BLaER1 treated with 17β-estradiol and CSF1 and Interleukin-3, amounts not matched to agents 10 nM and 100 nM (cell line): ENCODE measurements around the gene RASD2.

ENCODE experiments used
- H3K27ac ChIP-seq, 11 experiments: shearing (Covaris generic); formaldehyde crosslinking; 2 replicates each; pipeline ENCODE4 v1.8.1; 2022
- H3K27me3 ChIP-seq, 11 experiments: shearing (Covaris generic); formaldehyde crosslinking; 2 replicates each; pipeline ENCODE4 v1.8.1; 2022
- H3K36me3 ChIP-seq, 11 experiments: shearing (Covaris generic); formaldehyde crosslinking; 2 replicates each; pipeline ENCODE4 v1.8.1; 2022
- H3K4me1 ChIP-seq, 10 experiments: shearing (Covaris generic); formaldehyde crosslinking; 2 replicates each; pipeline ENCODE4 v1.8.1; 2022
- H3K4me2 ChIP-seq, 11 experiments: shearing (Covaris generic); formaldehyde crosslinking; 2 replicates each; pipeline ENCODE4 v1.8.1; 2022
- H3K4me3 ChIP-seq, 10 experiments: shearing (Covaris generic); formaldehyde crosslinking; 2 replicates each; pipeline ENCODE4 v1.8.1; 2022
- H3K9ac ChIP-seq, 11 experiments: shearing (Covaris generic); formaldehyde crosslinking; 2 replicates each; pipeline ENCODE4 v1.8.1; 2022
- H3K9me3 ChIP-seq, 11 experiments: shearing (Covaris generic); formaldehyde crosslinking; replicated peaks in 1 of 11; 2 replicates each; pipeline ENCODE4 v1.8.1; 2022
- H4K20me1 ChIP-seq, 11 experiments: shearing (Covaris generic); formaldehyde crosslinking; 2 replicates each; pipeline ENCODE4 v1.8.1; 2022
- Cebpa-rat ChIP-seq, 11 experiments: shearing (Covaris generic); IDR thresholded peaks; 2 replicates each; pipeline ENCODE4 v1.8.1; 2022

Gene RASD2

DNA sequence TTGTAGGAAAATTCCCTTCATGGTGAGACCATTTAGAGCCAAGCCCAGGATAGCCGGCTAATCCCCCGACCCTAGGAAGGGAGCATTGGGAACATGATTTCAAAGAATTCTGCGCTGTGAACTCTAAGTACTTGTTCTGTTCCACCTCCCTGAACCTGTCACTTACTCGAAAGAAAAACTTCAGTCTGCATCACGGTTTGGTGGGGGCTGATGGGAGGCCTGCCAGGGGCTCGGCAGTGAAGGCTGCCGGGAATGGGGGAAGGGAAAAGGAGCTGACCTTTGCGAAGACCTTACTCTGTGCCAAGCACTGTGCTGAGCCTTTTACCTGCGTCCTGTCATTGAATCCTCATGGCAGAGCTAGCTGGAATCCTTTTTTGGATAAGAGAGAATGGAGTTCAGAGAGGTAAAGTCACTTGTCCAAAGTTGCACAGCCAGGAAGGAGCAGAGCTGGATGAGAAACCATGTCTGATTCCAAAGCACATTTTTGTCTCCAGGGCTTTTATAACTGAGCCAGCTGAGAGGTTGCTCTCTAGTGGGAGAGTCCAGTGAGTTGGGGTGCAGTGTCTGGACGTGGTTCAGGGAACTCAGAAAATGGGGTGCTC, 15.4 kb downstream of the RASD2 start:
- no peak overlapping the region for H3K4me3 ChIP-seq
- no peak for TF ChIP-seq Cebpa-rat (IDR thresholded peaks at IDR 0.05)
- peaks cover 0 to 5% (median 0%) of the 10 kb centered on the region in 11 experiments; a peak in 3 of 22 replicates for H3K9me3 ChIP-seq
- peak overlapping the region in 2 of 11 experiments; percentile 56 to 72; a peak in 3 of 22 replicates for H3K4me2 ChIP-seq
- H3K27me3 ChIP-seq = peaks cover 0 to 10% (median 0%) of the 10 kb centered on the region in 11 experiments; a peak in 2 of 22 replicates
- H3K36me3 ChIP-seq = no peaks in the 10 kb centered on the region
- H3K9ac ChIP-seq = no peak overlapping the region
- no peak overlapping the region for H3K27ac ChIP-seq
- peaks cover 15 to 58% (median 53%) of the 10 kb centered on the region in 10 experiments; a peak in 19 of 20 replicates for H3K4me1 ChIP-seq
- peaks cover 0 to 18% (median 0%) of the 10 kb centered on the region in 11 experiments; a peak in 4 of 22 replicates for H4K20me1 ChIP-seq

DNA sequence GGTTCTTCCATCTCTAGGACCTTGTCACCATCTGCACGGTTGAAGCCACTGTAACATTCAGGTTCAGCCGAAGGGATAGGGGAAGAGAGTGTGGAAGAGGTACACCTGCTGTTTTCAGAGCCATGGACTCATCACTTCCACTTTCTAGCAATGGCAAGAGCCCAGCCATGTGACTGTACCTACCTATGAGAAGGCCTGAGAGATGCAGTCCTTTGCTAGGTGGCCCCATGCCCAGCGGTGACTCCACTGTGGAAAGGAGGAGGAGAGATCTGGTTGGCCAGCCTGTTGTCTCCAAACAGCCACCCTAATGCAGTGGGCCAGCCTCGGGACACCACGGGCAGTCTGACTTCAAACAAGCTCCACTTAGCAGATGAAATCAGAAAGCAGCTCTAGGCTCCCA, 16.0 kb downstream of the RASD2 start:
- Histone ChIP-seq H3K4me2 (no peak overlapping the region), H3K4me3 (no peak overlapping the region), H3K36me3 (no peaks in the 10 kb centered on the region), H3K4me1 (peaks cover 17 to 58% (median 52%) of the 10 kb centered on the region in 10 experiments), H3K9me3 (peaks cover 0 to 5% (median 0%) of the 10 kb centered on the region in 11 experiments; a peak in 3 of 22 replicates), H3K27me3 (peaks cover 0 to 10% (median 0%) of the 10 kb centered on the region in 11 experiments; a peak in 2 of 22 replicates), H3K9ac (no peak overlapping the region), H3K27ac (no peak overlapping the region), H4K20me1 (peaks cover 0 to 20% (median 0%) of the 10 kb centered on the region in 11 experiments; a peak in 4 of 22 replicates)
- TF ChIP-seq Cebpa-rat (IDR thresholded peaks at IDR 0.05) = no peak

DNA sequence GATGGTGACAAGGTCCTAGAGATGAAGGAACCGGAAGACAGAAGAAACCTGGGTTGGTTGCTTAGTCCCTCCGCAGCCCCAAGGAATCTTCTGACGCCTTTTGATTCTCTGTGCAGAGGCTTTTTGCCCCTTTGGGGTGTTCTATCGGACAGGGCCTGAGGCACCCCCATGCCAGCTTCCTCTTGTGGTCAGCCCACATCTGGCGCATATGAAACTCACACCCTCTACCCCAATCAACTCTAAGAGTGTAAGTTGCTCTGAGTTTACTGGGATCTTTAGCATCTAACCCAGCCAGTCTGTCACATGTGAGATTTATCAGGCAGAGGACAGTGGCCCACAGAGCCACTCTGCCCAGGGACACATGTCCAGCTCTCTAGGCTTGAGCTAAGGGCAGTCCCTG, 17.4 kb downstream of the RASD2 start:
- H3K27ac ChIP-seq = no peak overlapping the region
- no peak for TF ChIP-seq Cebpa-rat (IDR thresholded peaks at IDR 0.05)
- peaks cover 0 to 10% (median 0%) of the 10 kb centered on the region in 11 experiments; a peak in 2 of 22 replicates for H3K27me3 ChIP-seq
- peaks cover 30 to 53% (median 50%) of the 10 kb centered on the region in 10 experiments for H3K4me1 ChIP-seq
- peaks cover 0 to 5% (median 0%) of the 10 kb centered on the region in 11 experiments; a peak in 3 of 22 replicates for H3K9me3 ChIP-seq
- H4K20me1 ChIP-seq = peaks cover 0 to 28% (median 0%) of the 10 kb centered on the region in 11 experiments; a peak in 3 of 22 replicates
- peak overlapping the region in 9 of 11 experiments; percentile 3 to 36 (median 23); a peak in 9 of 22 replicates for H3K4me2 ChIP-seq
- no peak overlapping the region for H3K9ac ChIP-seq
- H3K4me3 ChIP-seq = no peak overlapping the region
- H3K36me3 ChIP-seq = no peaks in the 10 kb centered on the region

DNA sequence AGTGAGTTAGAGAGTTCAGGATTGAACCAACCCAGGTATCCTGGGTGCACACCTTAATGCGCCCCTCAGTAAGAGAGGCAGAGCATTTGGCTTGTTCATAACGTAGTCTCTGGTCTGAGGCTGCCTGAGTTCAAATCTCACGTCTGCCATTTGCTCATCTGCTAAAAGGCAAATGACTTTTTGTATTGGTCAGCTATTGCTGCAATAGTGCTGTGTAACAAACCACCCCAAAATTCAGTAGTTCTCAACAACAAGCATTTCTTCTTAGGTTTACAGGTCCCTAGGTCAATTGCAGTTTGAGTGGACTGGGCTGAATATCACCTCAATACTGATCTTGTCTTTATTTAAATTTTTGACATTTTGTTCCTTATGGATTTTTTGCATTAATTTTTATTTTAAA, 18.1 kb downstream of the RASD2 start:
- Histone ChIP-seq H3K9me3 (peaks cover 0 to 5% (median 0%) of the 10 kb centered on the region in 11 experiments; a peak in 3 of 22 replicates), H3K9ac (no peak overlapping the region), H3K4me2 (0 out of 22 replicates have a peak overlapping the region, but pooled peaks of 2 of the 11 experiments have one; percentile 11 to 24), H3K27ac (no peak overlapping the region), H4K20me1 (peaks cover 0 to 24% (median 0%) of the 10 kb centered on the region in 11 experiments; a peak in 3 of 22 replicates), H3K27me3 (peaks cover 0 to 10% (median 0%) of the 10 kb centered on the region in 11 experiments; a peak in 2 of 22 replicates), H3K4me1 (peaks cover 37 to 52% (median 50%) of the 10 kb centered on the region in 10 experiments), H3K36me3 (no peaks in the 10 kb centered on the region), H3K4me3 (no peak overlapping the region)
- TF ChIP-seq Cebpa-rat (IDR thresholded peaks at IDR 0.05) = no peak

DNA sequence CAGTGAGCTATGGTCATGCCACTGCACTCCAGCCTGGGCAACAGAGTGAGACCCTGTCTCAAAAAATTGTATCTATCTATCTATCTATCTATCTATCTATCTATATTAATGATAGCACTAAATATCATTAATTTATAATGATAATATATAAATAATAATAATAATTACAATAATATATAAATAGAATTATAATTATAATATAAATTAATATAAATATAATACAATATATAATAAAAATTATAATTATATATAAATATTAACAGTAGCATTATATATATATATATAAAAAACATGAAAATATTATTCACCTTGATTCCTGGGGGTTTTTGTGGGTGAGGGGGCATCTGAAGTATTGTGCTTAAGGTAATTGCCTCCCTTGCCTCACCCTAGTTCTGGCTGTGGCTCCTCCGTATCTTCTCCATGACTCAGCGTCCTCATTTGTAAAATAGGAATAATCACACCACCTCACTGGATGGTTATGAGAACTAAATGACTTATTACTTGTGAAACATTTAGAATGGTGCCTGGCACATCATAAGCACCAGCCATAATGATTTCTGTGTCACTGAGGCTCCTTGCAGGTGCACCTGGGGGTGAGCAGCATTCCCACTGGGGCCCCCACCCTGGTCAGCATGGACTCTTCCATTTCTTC, 18.8 kb downstream of the RASD2 start:
- no peak for TF ChIP-seq Cebpa-rat (IDR thresholded peaks at IDR 0.05)
- no peak overlapping the region for H3K9ac ChIP-seq
- H3K36me3 ChIP-seq = no peaks in the 10 kb centered on the region
- peaks cover 31 to 45% (median 42%) of the 10 kb centered on the region in 10 experiments for H3K4me1 ChIP-seq
- H4K20me1 ChIP-seq = peaks cover 0 to 16% (median 0%) of the 10 kb centered on the region in 11 experiments; a peak in 3 of 22 replicates
- H3K27ac ChIP-seq = no peak overlapping the region
- no peak overlapping the region for H3K4me2 ChIP-seq
- peaks cover 0 to 5% (median 0%) of the 10 kb centered on the region in 11 experiments; a peak in 3 of 22 replicates for H3K9me3 ChIP-seq
- no peak overlapping the region for H3K4me3 ChIP-seq
- H3K27me3 ChIP-seq = peaks cover 0 to 10% (median 0%) of the 10 kb centered on the region in 11 experiments; a peak in 2 of 22 replicates

DNA sequence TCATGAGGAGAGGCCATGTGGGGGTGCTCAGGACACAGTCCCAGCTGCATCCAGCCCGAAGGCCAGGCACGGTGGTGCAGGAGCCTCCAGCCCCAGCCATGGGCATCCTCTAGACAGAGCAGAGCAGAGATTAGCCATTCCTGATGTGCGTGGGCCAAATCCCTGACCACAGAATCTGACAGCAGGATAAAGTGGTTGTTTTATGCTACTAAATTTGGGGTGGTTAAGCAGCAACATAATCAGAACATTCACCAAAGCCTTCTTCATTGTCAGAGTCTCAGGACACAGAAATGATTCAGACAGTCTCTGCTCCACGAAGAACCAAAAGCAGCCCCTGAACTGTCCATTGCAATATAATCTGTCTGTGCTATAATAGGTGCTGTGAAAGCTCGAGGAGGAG, 19.7 kb downstream of the RASD2 start:
- Histone ChIP-seq H3K4me1 (peaks cover 25 to 41% (median 36%) of the 10 kb centered on the region in 10 experiments), H3K4me3 (no peak overlapping the region), H4K20me1 (peaks cover 0 to 10% (median 0%) of the 10 kb centered on the region in 11 experiments; a peak in 2 of 22 replicates), H3K36me3 (no peaks in the 10 kb centered on the region), H3K9me3 (peaks cover 0 to 5% (median 0%) of the 10 kb centered on the region in 11 experiments; a peak in 3 of 22 replicates), H3K27me3 (peaks cover 0 to 5% (median 0%) of the 10 kb centered on the region in 11 experiments; a peak in 1 of 22 replicates), H3K27ac (no peak overlapping the region), H3K9ac (no peak overlapping the region), H3K4me2 (no peak overlapping the region)
- no peak for TF ChIP-seq Cebpa-rat (IDR thresholded peaks at IDR 0.05)

DNA sequence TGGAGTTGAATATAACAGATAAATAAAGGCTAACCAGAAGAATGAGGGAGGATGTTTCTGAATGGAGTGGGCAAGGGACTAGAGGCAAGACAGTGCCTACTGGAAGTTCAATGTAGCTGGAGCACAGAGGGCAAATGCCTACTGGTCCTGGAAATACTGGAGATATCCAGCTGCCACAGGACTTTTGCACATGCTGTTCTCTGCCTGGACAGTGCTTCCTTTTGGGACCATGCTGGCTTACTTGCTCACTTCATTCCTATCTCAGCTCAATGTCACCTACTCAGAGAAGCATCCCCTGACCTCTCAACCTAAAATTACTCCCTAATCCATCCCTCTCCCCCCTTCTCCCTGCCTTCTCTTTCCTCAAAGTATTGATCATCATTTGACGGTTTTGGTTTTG, 20.2 kb downstream of the RASD2 start:
- no peak overlapping the region for H3K9ac ChIP-seq
- H3K4me2 ChIP-seq = no peak overlapping the region
- no peaks in the 10 kb centered on the region for H3K36me3 ChIP-seq
- H3K27me3 ChIP-seq = 0 out of 22 replicates have a peak, but pooled peaks cover 0 to 3% (median 0%) of the 10 kb centered on the region in 11 experiments
- peaks cover 26 to 42% (median 38%) of the 10 kb centered on the region in 10 experiments for H3K4me1 ChIP-seq
- H3K9me3 ChIP-seq = peaks cover 0 to 5% (median 0%) of the 10 kb centered on the region in 11 experiments; a peak in 3 of 22 replicates
- no peak overlapping the region for H3K4me3 ChIP-seq
- no peak for TF ChIP-seq Cebpa-rat (IDR thresholded peaks at IDR 0.05)
- H4K20me1 ChIP-seq = peaks cover 0 to 10% (median 0%) of the 10 kb centered on the region in 11 experiments; a peak in 2 of 22 replicates
- no peak overlapping the region for H3K27ac ChIP-seq

DNA sequence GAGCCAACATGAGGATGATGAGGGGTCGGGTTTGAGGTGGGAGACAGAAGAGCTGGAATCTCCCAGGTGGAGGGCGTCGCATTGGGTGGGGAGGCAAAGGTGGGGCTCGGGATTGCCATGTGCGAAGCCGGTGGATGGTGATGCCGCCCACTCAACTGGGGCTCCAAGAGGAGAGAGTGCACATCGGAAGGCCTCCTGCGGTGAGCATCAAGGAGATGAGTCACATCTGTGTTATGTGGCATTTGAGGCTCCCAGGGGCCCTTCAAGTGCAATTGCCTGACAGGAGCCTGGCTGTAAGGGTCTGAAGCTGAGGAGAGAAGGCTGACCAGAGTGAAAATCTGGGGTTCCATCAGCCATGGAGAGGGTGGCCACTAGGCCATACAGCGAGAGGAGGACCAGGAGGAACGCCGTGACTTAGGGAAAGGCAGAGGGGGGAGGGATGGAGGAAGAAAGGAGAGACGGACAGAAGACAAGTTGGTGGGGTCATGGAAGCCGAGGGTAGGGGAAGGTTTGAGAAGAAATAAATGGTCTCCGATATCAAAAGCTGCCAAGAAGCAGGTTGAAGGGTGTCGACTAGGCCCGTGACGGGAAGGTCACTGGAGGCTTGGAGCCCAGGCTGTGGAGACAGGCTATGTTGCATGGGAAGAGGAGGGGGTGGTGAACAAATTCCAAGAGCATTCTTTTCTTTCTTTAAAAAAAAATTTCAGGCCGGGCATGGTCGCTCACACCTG, 21.3 kb downstream of the RASD2 start:
- no peak overlapping the region for H3K4me3 ChIP-seq
- no peak overlapping the region for H3K9ac ChIP-seq
- H4K20me1 ChIP-seq = peaks cover 0 to 10% (median 0%) of the 10 kb centered on the region in 11 experiments; a peak in 2 of 22 replicates
- TF ChIP-seq Cebpa-rat (IDR thresholded peaks at IDR 0.05) = no peak
- peaks cover 29 to 52% (median 42%) of the 10 kb centered on the region in 10 experiments for H3K4me1 ChIP-seq
- no peaks in the 10 kb centered on the region for H3K36me3 ChIP-seq
- H3K27ac ChIP-seq = no peak overlapping the region
- peak overlapping the region; percentile 50 to 77 (median 66) for H3K4me2 ChIP-seq
- H3K27me3 ChIP-seq = 0 out of 22 replicates have a peak, but pooled peaks cover 0 to 3% (median 0%) of the 10 kb centered on the region in 11 experiments
- H3K9me3 ChIP-seq = peaks cover 0 to 5% (median 0%) of the 10 kb centered on the region in 11 experiments; a peak in 3 of 22 replicates
